Stimulated activated CD8-positive, alpha-beta memory T cell treated with anti-CD3 and anti-CD28 coated beads, Interleukin-4, amount 100 ng/mL, for 24 hours (primary cell): ENCODE measurements around the gene SSTR3.
"Not testable (repeated sequence)": the region's sequence is repeated elsewhere in the genome, so short reads cannot be mapped to it uniquely, and the experiment has no call there.

Experiments used
- DNase-seq: peaks from one replicate; pipeline ENCODE4 v3.0.0-alpha.2; 2020; ENCODE audit warnings: low read depth

Gene SSTR3

GRCh38 chr22:37212174-37212906 lies at the start of gene SSTR3:
SSTR3 (minus strand) TSS chr22:37212477; CDS start chr22:37207803, 4,674 bp downstream.
- DNase-seq, result no peak

GRCh38 chr22:37260901-37261336 lies 48.6 kb upstream of the SSTR3 start:
- no peak for DNase-seq

- DNase-seq, result no peak
Measured at GRCh38 chr22:37260155-37260795, 48.0 kb upstream of the SSTR3 start.

GRCh38 chr22:37259540-37260029 lies 47.3 kb upstream of the SSTR3 start:
- no peak for DNase-seq

GRCh38 chr22:37258753-37259401 lies 46.6 kb upstream of the SSTR3 start:
- no peak for DNase-seq

- no peak for DNase-seq
Measured at GRCh38 chr22:37258005-37258752, 45.9 kb upstream of the SSTR3 start.

GRCh38 chr22:37256075-37256726 lies 43.9 kb upstream of the SSTR3 start:
- DNase-seq, result no peak

GRCh38 chr22:37255558-37256006 lies 43.3 kb upstream of the SSTR3 start:
- no peak for DNase-seq

GRCh38 chr22:37254867-37255233 lies 42.6 kb upstream of the SSTR3 start:
- DNase-seq, result no peak

GRCh38 chr22:37254209-37254866 lies 42.1 kb upstream of the SSTR3 start:
- no peak for DNase-seq

GRCh38 chr22:37253126-37253660 lies 40.9 kb upstream of the SSTR3 start:
- DNase-seq, result no peak

- not testable (repeated sequence) for DNase-seq
Measured at GRCh38 chr22:37251836-37252235, 39.6 kb upstream of the SSTR3 start.

- no peak for DNase-seq
Measured at GRCh38 chr22:37249986-37250385, 37.7 kb upstream of the SSTR3 start.

- DNase-seq, result no peak
Measured at GRCh38 chr22:37248251-37248650, 36.0 kb upstream of the SSTR3 start.

- DNase-seq, result no peak
Measured at GRCh38 chr22:37245740-37246139, 33.5 kb upstream of the SSTR3 start.

GRCh38 chr22:37244922-37245722 lies 32.8 kb upstream of the SSTR3 start:
- DNase-seq, result no peak

- peak; percentile 88 for DNase-seq
Measured at GRCh38 chr22:37244114-37244921, 32.0 kb upstream of the SSTR3 start, which contains the start of gene RAC2. RAC2 (minus strand) TSS chr22:37244269; CDS start chr22:37244148, 121 bp downstream.

- no peak for DNase-seq
Measured at GRCh38 chr22:37243402-37244113, 31.3 kb upstream of the SSTR3 start.
